HepG2 (cell line): Measurements from ENCODE around the gene STYK1. TPM values are rescaled to one million over a fixed set of nuclear protein-coding genes. Genes with fewer than 3 reads are reported as not detected.

ENCODE experiments used
- ATAC-seq: fragments of 200-7000 bp; cut with Tn5 transposase; 3 replicates; pipeline ENCODE4 v1.9.1; 2020; ENCODE audit warnings: mild to moderate bottlenecking, moderate library complexity
- BruUV-seq: library from RNA; stranded (reverse); fragments of 400-500 nt; replicated peaks from 2 replicates; lab custom pipeline; 2021; lab: Mats Ljungman, UMichigan
- CTCF ChIA-PET: fragments of 300-600 bp; formaldehyde crosslinking; extraction: SDS; loops from one replicate; lab custom pipeline; 2021; ENCODE audit warnings: low total read pairs, inconsistent platforms, low intra/inter-chr PET ratio; lab: Yijun Ruan, JAX
- POLR2A ChIA-PET: fragments of 350-600 bp; sonication (Branson Sonifier 250); formaldehyde crosslinking; loops from one replicate; lab custom pipeline; 2020; ENCODE audit warnings: antibody characterized with exemption, inconsistent platforms; lab: Yijun Ruan, JAX
- DNase-seq: peaks from one replicate; pipeline ENCODE4 v3.0.0-alpha.2; 2015; ENCODE audit warnings: low spot score
- FAIRE-seq: peaks from 3 replicates; lab custom pipeline; 2011; peaks lifted over from hg19 to GRCh38; lab: Jason Lieb, UNC
- H2AFZ ChIP-seq: one replicate; pipeline ENCODE4 v1.6.1; 2011; ENCODE audit warnings: low read length, inconsistent platforms
- H3K27ac ChIP-seq: fragments of 300-600 bp; 3 replicates; pipeline ENCODE4 v1.8.0; 2011; ENCODE audit warnings: mixed run types, mild to moderate bottlenecking, mixed read lengths, low read length, inconsistent platforms; ENCODE audit not compliant: insufficient read depth; ENCODE audit errors: extremely low read length
- H3K27me3 ChIP-seq, 2 experiments: fragments of 200-600 bp in 1 of 2; 2 replicates in 1 of 2; 3 replicates in 1 of 2; pipeline versions ENCODE4 v1.6.0 to v1.8.0; 2011; ENCODE audit warnings: low read length in 2 of 2, mild to moderate bottlenecking in 2 of 2, moderate library complexity in 2 of 2, inconsistent platforms in 1 of 2; ENCODE audit not compliant: insufficient read depth in 2 of 2, control insufficient read depth in 1 of 2
- H3K36me3 ChIP-seq, 2 experiments: fragments of 200-600 bp in 1 of 2; replicated peaks in 1 of 2; 2 replicates in 1 of 2; 3 replicates in 1 of 2; pipeline versions ENCODE4 v1.5.1 to v1.8.0; 2011; ENCODE audit warnings: low read length in 2 of 2, inconsistent platforms in 1 of 2; ENCODE audit not compliant: insufficient read depth in 2 of 2, control insufficient read depth in 1 of 2
- H3K4me1 ChIP-seq: 2 replicates; pipeline ENCODE4 v1.5.1; 2012; ENCODE audit warnings: low read length, inconsistent platforms; ENCODE audit not compliant: insufficient read depth
- H3K4me2 ChIP-seq: 2 replicates; pipeline ENCODE4 v1.6.0; 2011; ENCODE audit warnings: low read depth, low read length, inconsistent platforms
- H3K4me3 ChIP-seq, 3 experiments: fragments of 200-600 bp in 1 of 3; sonication (generic), shearing (Covaris generic) in 1 of 3; replicated peaks in 1 of 3; 2 replicates each; pipeline ENCODE4 v1.5.1; 2011 to 2016; ENCODE audit warnings: low read length in 3 of 3, inconsistent platforms in 2 of 3, low read depth in 2 of 3, mild to moderate bottlenecking in 2 of 3, control low read depth in 1 of 3, mixed read lengths in 1 of 3; ENCODE audit not compliant: insufficient read depth in 1 of 3
- H3K79me2 ChIP-seq: one replicate; pipeline ENCODE4 v1.6.1; 2011; ENCODE audit warnings: low read length, inconsistent platforms; ENCODE audit not compliant: insufficient read depth
- H3K9ac ChIP-seq: 2 replicates; pipeline ENCODE4 v1.6.0; 2011; ENCODE audit warnings: mild to moderate bottlenecking, low read depth, low read length, inconsistent platforms; ENCODE audit not compliant: insufficient read depth
- H3K9me3 ChIP-seq: 2 replicates; pipeline ENCODE4 v1.5.1; 2012; ENCODE audit warnings: mild to moderate bottlenecking, low read length
- H4K20me1 ChIP-seq: 2 replicates; pipeline ENCODE4 v1.6.0; 2011; ENCODE audit warnings: inconsistent platforms, mild to moderate bottlenecking, low read length, moderate library complexity; ENCODE audit not compliant: insufficient read depth
- GPN1 ChIP-seq: sonication (generic); formaldehyde crosslinking; IDR thresholded peaks from 2 replicates; pipeline ENCODE4 v1.5.1; 2020; ENCODE audit warnings: missing genetic modification reagents, borderline replicate concordance
- HNF4A ChIP-seq: sonication (generic); formaldehyde crosslinking; IDR thresholded peaks from 2 replicates; pipeline ENCODE4 v1.4.0; 2020; ENCODE audit warnings: missing genetic modification reagents
- LCORL ChIP-seq, 2 experiments: fragments of 450-650 bp in 1 of 2; sonication (generic) in 1 of 2; formaldehyde crosslinking in 1 of 2; IDR thresholded peaks; 2 replicates each; pipeline versions ENCODE4 v1.5.0 to v1.6.1; 2017 to 2020; ENCODE audit warnings: antibody characterized with exemption in 1 of 2, missing genetic modification reagents in 1 of 2
- NRL ChIP-seq: sonication (generic); formaldehyde crosslinking; IDR thresholded peaks from 2 replicates; pipeline ENCODE4 v1.5.0; 2020; ENCODE audit warnings: missing genetic modification reagents, mild to moderate bottlenecking, moderate library complexity, borderline replicate concordance
- PAF1 ChIP-seq: IDR thresholded peaks from 2 replicates; pipeline ENCODE4 v1.6.1; 2016; ENCODE audit warnings: missing genetic modification reagents, missing compliant biosample characterization
- PHB2 ChIP-seq: fragments of 450-650 bp; IDR thresholded peaks from 2 replicates; pipeline ENCODE4 v1.6.1; 2018; ENCODE audit not compliant: partially characterized antibody
- RNF219 ChIP-seq: sonication (generic); formaldehyde crosslinking; IDR thresholded peaks from 2 replicates; pipeline ENCODE4 v1.5.0; 2020; ENCODE audit warnings: mild to moderate bottlenecking, missing genetic modification reagents
- SAFB2 ChIP-seq: sonication (generic); formaldehyde crosslinking; IDR thresholded peaks from 2 replicates; pipeline ENCODE4 v1.5.1; 2020; ENCODE audit warnings: missing genetic modification reagents, low read depth, mild to moderate bottlenecking, borderline replicate concordance
- SALL2 ChIP-seq: sonication (generic); formaldehyde crosslinking; IDR thresholded peaks from 2 replicates; pipeline ENCODE4 v1.8.1; 2023; ENCODE audit warnings: mild to moderate bottlenecking, missing genetic modification reagents, inconsistent platforms
- SUZ12 ChIP-seq: fragments of 150-350 bp; IDR thresholded peaks from 2 replicates; pipeline ENCODE4 v1.6.1; 2014; ENCODE audit warnings: low read depth, low read length
- ZBTB34 ChIP-seq: sonication (generic); formaldehyde crosslinking; IDR thresholded peaks from 2 replicates; pipeline ENCODE4 v1.8.0; 2022; ENCODE audit warnings: mild to moderate bottlenecking, missing genetic modification reagents
- ZNF160 ChIP-seq: sonication (generic); formaldehyde crosslinking; IDR thresholded peaks from 2 replicates; pipeline ENCODE4 v1.8.0; 2022; ENCODE audit warnings: mild to moderate bottlenecking, inconsistent platforms, missing genetic modification reagents
- ZNF275 ChIP-seq: sonication (generic); formaldehyde crosslinking; IDR thresholded peaks from 2 replicates; pipeline ENCODE4 v1.8.0; 2022; ENCODE audit warnings: missing genetic modification reagents, mild to moderate bottlenecking, inconsistent platforms, borderline replicate concordance
- ZNF331 ChIP-seq: sonication (generic); formaldehyde crosslinking; IDR thresholded peaks from 2 replicates; pipeline ENCODE4 v1.4.0; 2020; ENCODE audit warnings: missing genetic modification reagents
- ZNF496 ChIP-seq: sonication (generic); formaldehyde crosslinking; IDR thresholded peaks from 2 replicates; pipeline ENCODE4 v1.8.1; 2023; ENCODE audit warnings: mild to moderate bottlenecking, moderate library complexity, missing genetic modification reagents; ENCODE audit not compliant: insufficient replicate concordance
- WGBS: methylation state at CpG from one replicate; pipeline ENCODE4 v1.1.6; 2017; ENCODE audit warnings: low lambda C conversion rate; 5-methylcytosine and 5-hydroxymethylcytosine counted together
- in situ Hi-C: cut with HindIII; loops from 2 replicates; pipeline ENCODE4 v1.10.0; 2017; ENCODE audit warnings: low pct_unique_long_range_greater_than_20kb; ENCODE audit not compliant: extremely low pct_ligation_motif_present
- intact Hi-C: fragments of 100-400 bp; cut with micrococcal nuclease; formaldehyde crosslinking; loops from one replicate; pipeline ENCODE4 v1.10.0; 2022; ENCODE audit not compliant: unreplicated experiment
- polyA plus RNA-seq, 8 experiments: library from polyadenylated mRNA; depleted of rRNA in 3 of 8; stranded (reverse) in 7 of 8; unstranded in 1 of 8; fragments of >200 nt; fragmentation: Illumina TruSeq in 4 of 8; extraction: Trizol in 4 of 8; gene quantifications; 2 replicates each; pipeline versions ENCODE4 v1.2.1 to v1.2.3, GENCODE V29; 2011 to 2016; ENCODE audit warnings: low read depth in 4 of 8, missing spikeins in 1 of 8, mixed read lengths in 1 of 8; ENCODE audit not compliant: insufficient read depth in 1 of 8
- total RNA-seq, 5 experiments: library from RNA; depleted of rRNA; stranded (reverse); fragments of >200 nt; fragmentation: Illumina TruSeq; extraction: Trizol; gene quantifications; 2 replicates each; pipeline ENCODE4 v1.2.3, GENCODE V29; 2016; ENCODE audit warnings: low read depth in 1 of 5

The STYK1 gene
- total and polyA plus RNA-seq, 2 of the 13 experiments (the other 11 are each of a cell fraction or from before 2014, with no cell fraction given) = not detected

GRCh38 chr12:10624605-10625004, 49.2 kb downstream of the STYK1 start:
- Histone ChIP-seq H2AFZ (no peak overlapping the region), H3K4me1 (no peaks in the 10 kb centered on the region), H3K4me2 (no peak overlapping the region), H3K27me3 (0 out of 5 replicates have a peak, but pooled peaks cover 0 to 7% of the 10 kb centered on the region in 2 experiments), H3K36me3 (no peaks in the 10 kb centered on the region), H3K27ac (no peak overlapping the region), H3K9me3 (no peaks in the 10 kb centered on the region), H3K9ac (no peak overlapping the region), H3K4me3 (no peak overlapping the region), H3K79me2 (no peaks in the 10 kb centered on the region), H4K20me1 (no peaks in the 10 kb centered on the region)
- no peak for DNase-seq
- ATAC-seq = no peak
- no TSS peak for BruUV-seq
- 5% methylated on average over 3 of the region's 3 CpGs for WGBS
- TF ChIP-seq HNF4A (CRISPR knock-in tag) (no peak), SUZ12 (no peak), SAFB2 (CRISPR knock-in tag) (no peak), ZNF331 (CRISPR knock-in tag) (no peak), ZNF160 (CRISPR knock-in tag) (no peak), ZBTB34 (CRISPR knock-in tag) (no peak)
- FAIRE-seq = no peak
- in situ Hi-C loops = no loop called here
- ChIA-PET POLR2A (no interaction called here), CTCF (no interaction called here)
- intact Hi-C loops = no loop called here

- Histone ChIP-seq H3K36me3 (no peaks in the 10 kb centered on the region), H3K9me3 (no peaks in the 10 kb centered on the region), H3K79me2 (no peaks in the 10 kb centered on the region), H3K9ac (no peak overlapping the region), H3K4me3 (no peak overlapping the region), H4K20me1 (no peaks in the 10 kb centered on the region), H3K27me3 (0 out of 5 replicates have a peak, but pooled peaks cover 0 to 13% of the 10 kb centered on the region in 2 experiments), H3K4me1 (no peaks in the 10 kb centered on the region), H3K4me2 (no peak overlapping the region), H3K27ac (no peak overlapping the region), H2AFZ (no peak overlapping the region)
- POLR2A ChIA-PET = no interaction called here
- FAIRE-seq (no peak), ATAC-seq (no peak), DNase-seq (no peak)
- CTCF ChIA-PET = no interaction called here
- in situ Hi-C loops = no loop called here
- intact Hi-C loops = no loop called here
- no TSS peak for BruUV-seq
- TF ChIP-seq PAF1 (CRISPR knock-in tag) (no peak), ZNF496 (no peak), ZNF275 (CRISPR knock-in tag) (no peak), NRL (CRISPR knock-in tag) (no peak), PHB2 (no peak), SALL2 (CRISPR knock-in tag) (no peak), GPN1 (CRISPR knock-in tag) (no peak), RNF219 (CRISPR knock-in tag) (no peak), SUZ12 (no peak), LCORL (IDR thresholded peaks at IDR 0.05) (no peak), LCORL (CRISPR knock-in tag; IDR thresholded peaks at IDR 0.05) (no peak)
These were observed 50.7 kb downstream of the STYK1 start for GRCh38 chr12:10623131-10623530.
